Measurements from ENCODE around the gene KIF2A.

DNA sequence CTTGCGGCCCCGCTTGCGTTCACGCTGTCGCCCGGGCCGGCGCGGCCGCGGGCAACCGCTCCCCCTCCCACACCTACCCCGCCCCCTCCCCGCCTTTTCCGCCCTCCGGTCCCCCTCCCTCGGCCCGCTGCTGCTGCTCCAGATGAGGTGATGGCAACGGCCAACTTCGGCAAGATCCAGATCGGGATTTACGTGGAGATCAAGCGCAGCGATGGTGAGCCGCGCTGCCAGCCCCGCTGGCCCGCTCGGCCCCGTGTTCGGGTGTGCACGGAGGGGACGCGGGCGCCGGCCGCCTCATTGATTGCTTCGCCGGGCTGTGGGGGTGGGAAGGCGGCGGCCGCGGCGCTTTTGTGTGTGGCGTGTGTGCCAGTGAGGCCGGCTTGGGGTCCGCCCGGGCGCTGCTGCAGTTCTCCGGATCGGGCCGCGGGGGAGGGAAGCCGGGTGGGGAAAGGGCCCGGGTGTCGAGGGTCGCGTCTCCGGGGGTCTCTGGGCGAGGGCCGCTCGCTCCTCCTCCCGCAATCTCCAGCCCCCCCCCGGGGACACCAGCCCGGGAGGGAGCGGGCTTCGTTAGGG, 403 bp downstream of the KIF2A start:
- TF ChIP-seq CTCF (IDR thresholded peaks at IDR 0.05) (no peak), ZFX (IDR thresholded peaks at IDR 0.05; ENCODE audit: borderline replicate concordance) (no peak)

Measured in 22Rv1 (cell line).